ENCODE measurements around the gene FKBP1A.

The FKBP1A gene

GRCh38 chr20:1337441-1337840 is 55.4 kb downstream of the FKBP1A start:
- no peak overlapping the region for H3K9ac ChIP-seq
- H3K4me1 ChIP-seq, result peaks cover 15% of the 10 kb centered on the region
- H3K79me2 ChIP-seq, result peaks cover 11% of the 10 kb centered on the region
- H3K27ac ChIP-seq, result peak overlapping the region; percentile 70
- TF ChIP-seq, protein P1, sequence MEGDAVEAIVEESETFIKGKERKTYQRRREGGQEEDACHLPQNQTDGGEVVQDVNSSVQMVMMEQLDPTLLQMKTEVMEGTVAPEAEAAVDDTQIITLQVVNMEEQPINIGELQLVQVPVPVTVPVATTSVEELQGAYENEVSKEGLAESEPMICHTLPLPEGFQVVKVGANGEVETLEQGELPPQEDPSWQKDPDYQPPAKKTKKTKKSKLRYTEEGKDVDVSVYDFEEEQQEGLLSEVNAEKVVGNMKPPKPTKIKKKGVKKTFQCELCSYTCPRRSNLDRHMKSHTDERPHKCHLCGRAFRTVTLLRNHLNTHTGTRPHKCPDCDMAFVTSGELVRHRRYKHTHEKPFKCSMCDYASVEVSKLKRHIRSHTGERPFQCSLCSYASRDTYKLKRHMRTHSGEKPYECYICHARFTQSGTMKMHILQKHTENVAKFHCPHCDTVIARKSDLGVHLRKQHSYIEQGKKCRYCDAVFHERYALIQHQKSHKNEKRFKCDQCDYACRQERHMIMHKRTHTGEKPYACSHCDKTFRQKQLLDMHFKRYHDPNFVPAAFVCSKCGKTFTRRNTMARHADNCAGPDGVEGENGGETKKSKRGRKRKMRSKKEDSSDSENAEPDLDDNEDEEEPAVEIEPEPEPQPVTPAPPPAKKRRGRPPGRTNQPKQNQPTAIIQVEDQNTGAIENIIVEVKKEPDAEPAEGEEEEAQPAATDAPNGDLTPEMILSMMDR (IDR thresholded peaks at IDR 0.05), result no peak
- H2AFZ ChIP-seq, result no peak overlapping the region
- H3K4me2 ChIP-seq (ENCODE audit: low read length), result no peak overlapping the region
- no peaks in the 10 kb centered on the region for H3K27me3 ChIP-seq (ENCODE audit: control insufficient read depth, insufficient read depth, low read length)
- H3K4me3 ChIP-seq (ENCODE audit: low read depth, low read length), result no peak overlapping the region
- no peaks in the 10 kb centered on the region for H3K36me3 ChIP-seq (ENCODE audit: control insufficient read depth, insufficient read depth, low read length)
- no peaks in the 10 kb centered on the region for H3K9me3 ChIP-seq (ENCODE audit: control insufficient read depth, low read length)

DNA sequence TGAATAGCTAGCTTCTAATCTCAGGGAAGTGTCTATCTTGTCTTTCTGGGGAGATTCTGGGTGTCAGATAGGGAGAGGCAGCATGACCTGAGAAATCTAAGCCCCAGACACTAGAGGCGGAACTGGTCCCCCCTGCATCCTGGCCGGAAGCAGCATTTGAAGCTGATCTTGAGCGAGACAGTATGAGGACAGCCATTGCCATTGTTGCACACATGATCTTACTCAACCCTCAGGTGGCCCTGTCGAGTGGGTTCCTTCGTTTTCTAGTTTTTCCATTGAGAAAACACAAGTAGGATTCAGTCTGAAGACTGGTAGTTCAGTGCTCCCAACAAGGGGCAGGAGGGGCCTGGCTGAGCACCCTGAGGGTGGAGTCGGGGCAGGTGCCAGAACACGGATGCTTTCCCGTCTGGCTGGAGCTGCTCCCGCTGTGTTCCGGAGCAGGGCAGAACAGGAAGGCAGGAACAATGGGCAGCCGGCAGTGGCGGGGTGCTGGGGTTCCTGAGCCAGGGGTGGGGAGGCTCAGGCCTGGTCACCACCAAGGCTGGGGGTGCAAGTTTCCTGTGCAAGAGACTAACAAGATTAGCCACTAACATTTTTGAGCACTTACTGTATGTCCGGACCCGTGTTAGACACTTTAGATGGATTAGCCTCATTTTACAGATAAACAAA is 56.0 kb downstream of the FKBP1A start:
- Histone ChIP-seq H3K27ac (peak overlapping the region; percentile 70), H2AFZ (no peak overlapping the region), H3K9ac (no peak overlapping the region), H3K79me2 (peaks cover 14% of the 10 kb centered on the region), H3K4me3 (ENCODE audit: low read depth, low read length) (no peak overlapping the region), H3K36me3 (ENCODE audit: control insufficient read depth, insufficient read depth, low read length) (no peaks in the 10 kb centered on the region), H3K4me1 (peaks cover 15% of the 10 kb centered on the region), H3K27me3 (ENCODE audit: control insufficient read depth, insufficient read depth, low read length) (no peaks in the 10 kb centered on the region), H3K9me3 (ENCODE audit: control insufficient read depth, low read length) (no peaks in the 10 kb centered on the region), H3K4me2 (ENCODE audit: low read length) (no peak overlapping the region)
- TF ChIP-seq, protein P1 (IDR thresholded peaks at IDR 0.05), result no peak

DNA sequence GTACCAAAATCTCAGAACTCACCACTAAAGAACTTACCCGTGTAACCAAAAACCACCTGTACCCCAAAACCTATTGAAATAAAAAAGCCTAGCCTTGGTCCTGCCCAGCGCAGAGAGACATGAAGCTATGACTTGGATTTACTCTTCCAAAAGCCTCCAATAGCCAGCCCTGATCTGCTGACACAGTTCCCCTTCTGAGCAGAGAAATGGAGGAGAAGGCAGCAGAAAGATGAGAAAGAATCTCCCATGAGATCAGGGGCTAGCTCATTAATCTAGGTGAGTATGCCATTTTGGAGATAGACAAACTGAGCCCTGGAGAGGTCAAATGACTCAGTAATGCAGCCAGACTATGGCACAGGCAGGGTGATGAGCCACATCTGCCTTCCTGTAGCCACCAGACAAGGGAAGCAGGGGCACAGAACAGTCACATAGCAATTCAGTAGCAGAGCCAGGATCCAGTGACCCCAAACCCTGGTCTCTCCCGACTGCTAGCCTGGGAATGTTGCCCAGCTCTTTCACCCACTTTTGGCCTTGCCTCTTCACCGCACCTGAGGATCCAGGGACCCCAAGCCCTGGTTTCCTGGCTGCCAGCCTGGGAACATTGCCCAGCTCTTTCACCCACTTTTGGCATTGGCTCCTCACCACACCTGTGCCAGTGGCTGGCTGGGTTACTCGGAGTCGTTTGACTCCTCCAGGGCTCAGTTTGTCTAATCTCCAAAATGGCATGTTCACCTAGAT is 56.7 kb downstream of the FKBP1A start:
- no peak overlapping the region for H2AFZ ChIP-seq
- TF ChIP-seq, protein P1 (IDR thresholded peaks at IDR 0.05), result no peak
- peaks cover 15% of the 10 kb centered on the region for H3K4me1 ChIP-seq
- no peak overlapping the region for H3K4me2 ChIP-seq (ENCODE audit: low read length)
- H3K27me3 ChIP-seq (ENCODE audit: control insufficient read depth, insufficient read depth, low read length), result no peaks in the 10 kb centered on the region
- H3K27ac ChIP-seq, result peak overlapping the region; percentile 70
- H3K4me3 ChIP-seq (ENCODE audit: low read depth, low read length), result no peak overlapping the region
- no peaks in the 10 kb centered on the region for H3K9me3 ChIP-seq (ENCODE audit: control insufficient read depth, low read length)
- H3K79me2 ChIP-seq, result peaks cover 17% of the 10 kb centered on the region
- no peaks in the 10 kb centered on the region for H3K36me3 ChIP-seq (ENCODE audit: control insufficient read depth, insufficient read depth, low read length)
- H3K9ac ChIP-seq, result no peak overlapping the region

- H3K4me1 ChIP-seq, result peaks cover 15% of the 10 kb centered on the region
- TF ChIP-seq, protein P1 (IDR thresholded peaks at IDR 0.05), result no peak
- no peak overlapping the region for H3K9ac ChIP-seq
- H3K4me3 ChIP-seq (ENCODE audit: low read depth, low read length), result no peak overlapping the region
- no peaks in the 10 kb centered on the region for H3K9me3 ChIP-seq (ENCODE audit: control insufficient read depth, low read length)
- no peak overlapping the region for H3K27ac ChIP-seq
- no peaks in the 10 kb centered on the region for H3K27me3 ChIP-seq (ENCODE audit: control insufficient read depth, insufficient read depth, low read length)
- no peaks in the 10 kb centered on the region for H3K36me3 ChIP-seq (ENCODE audit: control insufficient read depth, insufficient read depth, low read length)
- H3K79me2 ChIP-seq, result peaks cover 25% of the 10 kb centered on the region
- no peak overlapping the region for H3K4me2 ChIP-seq (ENCODE audit: low read length)
- H2AFZ ChIP-seq, result no peak overlapping the region
Measured at GRCh38 chr20:1334761-1335160, 58.1 kb downstream of the FKBP1A start.

All from parathyroid adenoma (tissue), 2 donors.